KMS-11 (cell line): Measurements from ENCODE around the gene RALGDS.

Source experiments
- H2AFZ ChIP-seq: fragments of 200-600 bp; sonication (generic); 2 replicates; pipeline ENCODE4 v1.6.1; 2016; ENCODE audit warnings: antibody characterized with exemption, mixed run types, low read depth
- H3K27ac ChIP-seq: fragments of 200-600 bp; sonication (generic); 2 replicates; pipeline ENCODE4 v1.6.1; 2016; ENCODE audit warnings: mild to moderate bottlenecking, mixed run types
- H3K27me3 ChIP-seq: fragments of 200-600 bp; sonication (generic); 2 replicates; pipeline ENCODE4 v1.6.1; 2017; ENCODE audit warnings: mild to moderate bottlenecking, low read depth, mixed run types, moderate library complexity; ENCODE audit not compliant: insufficient read depth
- H3K36me3 ChIP-seq: fragments of 200-600 bp; sonication (generic); 2 replicates; pipeline ENCODE4 v1.6.1; 2017; ENCODE audit warnings: mild to moderate bottlenecking, mixed run types; ENCODE audit not compliant: insufficient read depth
- H3K4me1 ChIP-seq: fragments of 200-600 bp; sonication (generic); 2 replicates; pipeline ENCODE4 v1.6.1; 2016; ENCODE audit warnings: mild to moderate bottlenecking, low read depth, mixed run types; ENCODE audit not compliant: poor library complexity, severe bottlenecking
- H3K4me2 ChIP-seq: fragments of 200-600 bp; sonication (generic); 2 replicates; pipeline ENCODE4 v1.7.0; 2016; ENCODE audit warnings: mild to moderate bottlenecking, mixed run types
- H3K4me3 ChIP-seq: fragments of 200-600 bp; sonication (generic); IDR thresholded peaks from 2 replicates; pipeline ENCODE4 v1.6.1; 2017; ENCODE audit warnings: low read depth, low read length, mixed read lengths; ENCODE audit not compliant: insufficient read depth
- H3K79me2 ChIP-seq: fragments of 200-600 bp; sonication (generic); 2 replicates; pipeline ENCODE4 v1.6.1; 2016; ENCODE audit warnings: low read depth, mixed run types; ENCODE audit not compliant: insufficient read depth
- H3K9ac ChIP-seq: fragments of 200-600 bp; sonication (generic); 2 replicates; pipeline ENCODE4 v1.6.1; 2016; ENCODE audit warnings: mild to moderate bottlenecking, mixed run types
- H4K20me1 ChIP-seq: fragments of 200-600 bp; sonication (generic); 2 replicates; pipeline ENCODE4 v1.6.1; 2016; ENCODE audit warnings: mild to moderate bottlenecking, mixed run types; ENCODE audit not compliant: insufficient read depth
- TF ChIP-seq, protein P1 (sequence below): fragments of 200-600 bp; sonication (generic); conservative IDR thresholded peaks from 2 replicates; pipeline ENCODE4 v1.6.1; 2017; ENCODE audit warnings: low read depth, mild to moderate bottlenecking, antibody characterized with exemption, low read length, moderate library complexity, mixed read lengths

RALGDS gene

DNA sequence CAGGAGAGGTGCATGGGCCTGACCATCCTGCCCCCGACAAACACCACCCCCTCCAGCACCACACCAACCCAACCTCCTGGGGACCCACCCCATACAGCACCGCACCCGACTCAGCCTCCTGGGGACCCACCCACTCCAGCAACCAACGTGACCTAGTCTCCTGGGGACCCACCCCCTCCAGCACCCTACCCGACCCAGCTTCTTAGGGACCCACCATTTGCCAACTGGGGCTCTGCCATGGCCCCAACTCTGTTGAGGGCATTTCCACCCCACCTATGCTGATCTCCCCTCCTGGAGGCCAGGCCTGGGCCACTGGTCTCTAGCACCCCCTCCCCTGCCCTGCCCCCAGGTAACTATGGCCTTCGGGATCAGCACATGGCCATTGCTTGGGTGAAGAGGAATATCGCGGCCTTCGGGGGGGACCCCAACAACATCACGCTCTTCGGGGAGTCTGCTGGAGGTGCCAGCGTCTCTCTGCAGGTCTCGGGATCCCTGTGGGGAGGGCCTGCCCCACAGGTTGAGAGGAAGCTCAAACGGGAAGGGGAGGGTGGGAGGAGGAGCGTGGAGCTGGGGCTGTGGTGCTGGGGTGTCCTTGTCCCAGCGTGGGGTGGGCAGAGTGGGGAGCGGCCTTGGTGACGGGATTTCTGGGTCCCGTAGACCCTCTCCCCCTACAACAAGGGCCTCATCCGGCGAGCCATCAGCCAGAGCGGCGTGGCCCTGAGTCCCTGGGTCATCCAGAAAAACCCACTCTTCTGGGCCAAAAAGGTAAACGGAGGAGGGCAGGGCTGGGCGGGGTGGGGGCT, 54.7 kb downstream of the RALGDS start:
- Histone ChIP-seq H3K4me2 (no peak overlapping the region), H3K27ac (no peak overlapping the region), H3K79me2 (no peaks in the 10 kb centered on the region), H4K20me1 (no peaks in the 10 kb centered on the region), H3K27me3 (no peaks in the 10 kb centered on the region), H3K4me1 (no peaks in the 10 kb centered on the region), H3K9ac (no peak overlapping the region), H2AFZ (no peak overlapping the region), H3K4me3 (no peak overlapping the region), H3K36me3 (no peaks in the 10 kb centered on the region)
- TF ChIP-seq, protein P1, sequence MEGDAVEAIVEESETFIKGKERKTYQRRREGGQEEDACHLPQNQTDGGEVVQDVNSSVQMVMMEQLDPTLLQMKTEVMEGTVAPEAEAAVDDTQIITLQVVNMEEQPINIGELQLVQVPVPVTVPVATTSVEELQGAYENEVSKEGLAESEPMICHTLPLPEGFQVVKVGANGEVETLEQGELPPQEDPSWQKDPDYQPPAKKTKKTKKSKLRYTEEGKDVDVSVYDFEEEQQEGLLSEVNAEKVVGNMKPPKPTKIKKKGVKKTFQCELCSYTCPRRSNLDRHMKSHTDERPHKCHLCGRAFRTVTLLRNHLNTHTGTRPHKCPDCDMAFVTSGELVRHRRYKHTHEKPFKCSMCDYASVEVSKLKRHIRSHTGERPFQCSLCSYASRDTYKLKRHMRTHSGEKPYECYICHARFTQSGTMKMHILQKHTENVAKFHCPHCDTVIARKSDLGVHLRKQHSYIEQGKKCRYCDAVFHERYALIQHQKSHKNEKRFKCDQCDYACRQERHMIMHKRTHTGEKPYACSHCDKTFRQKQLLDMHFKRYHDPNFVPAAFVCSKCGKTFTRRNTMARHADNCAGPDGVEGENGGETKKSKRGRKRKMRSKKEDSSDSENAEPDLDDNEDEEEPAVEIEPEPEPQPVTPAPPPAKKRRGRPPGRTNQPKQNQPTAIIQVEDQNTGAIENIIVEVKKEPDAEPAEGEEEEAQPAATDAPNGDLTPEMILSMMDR, result no peak

DNA sequence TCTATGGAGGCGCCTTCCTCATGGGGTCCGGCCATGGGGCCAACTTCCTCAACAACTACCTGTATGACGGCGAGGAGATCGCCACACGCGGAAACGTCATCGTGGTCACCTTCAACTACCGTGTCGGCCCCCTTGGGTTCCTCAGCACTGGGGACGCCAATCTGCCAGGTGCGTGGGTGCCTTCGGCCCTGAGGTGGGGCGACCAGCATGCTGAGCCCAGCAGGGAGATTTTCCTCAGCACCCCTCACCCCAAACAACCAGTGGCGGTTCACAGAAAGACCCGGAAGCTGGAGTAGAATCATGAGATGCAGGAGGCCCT, 56.0 kb downstream of the RALGDS start:
- Histone ChIP-seq H3K4me2 (no peak overlapping the region), H3K27ac (no peak overlapping the region), H3K27me3 (no peaks in the 10 kb centered on the region), H3K36me3 (no peaks in the 10 kb centered on the region), H4K20me1 (no peaks in the 10 kb centered on the region), H2AFZ (no peak overlapping the region), H3K9ac (no peak overlapping the region), H3K4me1 (peaks cover 4% of the 10 kb centered on the region), H3K4me3 (no peak overlapping the region), H3K79me2 (no peaks in the 10 kb centered on the region)
- TF ChIP-seq, protein P1, result no peak

DNA sequence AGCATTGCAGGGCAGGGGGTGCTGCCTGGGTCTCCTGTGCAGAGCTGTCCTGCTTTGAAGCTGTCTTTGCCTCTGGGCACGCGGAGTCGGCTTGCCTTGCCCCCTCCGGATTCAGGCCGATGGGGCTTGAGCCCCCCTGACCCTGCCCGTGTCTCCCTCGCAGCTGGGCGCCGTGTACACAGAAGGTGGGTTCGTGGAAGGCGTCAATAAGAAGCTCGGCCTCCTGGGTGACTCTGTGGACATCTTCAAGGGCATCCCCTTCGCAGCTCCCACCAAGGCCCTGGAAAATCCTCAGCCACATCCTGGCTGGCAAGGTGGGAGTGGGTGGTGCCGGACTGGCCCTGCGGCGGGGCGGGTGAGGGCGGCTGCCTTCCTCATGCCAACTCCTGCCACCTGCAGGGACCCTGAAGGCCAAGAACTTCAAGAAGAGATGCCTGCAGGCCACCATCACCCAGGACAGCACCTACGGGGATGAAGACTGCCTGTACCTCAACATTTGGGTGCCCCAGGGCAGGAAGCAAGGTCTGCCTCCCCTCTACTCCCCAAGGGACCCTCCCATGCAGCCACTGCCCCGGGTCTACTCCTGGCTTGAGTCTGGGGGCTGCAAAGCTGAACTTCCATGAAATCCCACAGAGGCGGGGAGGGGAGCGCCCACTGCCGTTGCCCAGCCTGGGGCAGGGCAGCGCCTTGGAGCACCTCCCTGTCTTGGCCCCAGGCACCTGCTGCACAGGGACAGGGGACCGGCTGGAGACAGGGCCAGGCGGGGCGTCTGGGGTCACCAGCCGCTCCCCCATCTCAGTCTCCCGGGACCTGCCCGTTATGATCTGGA, 56.6 kb downstream of the RALGDS start:
- H3K36me3 ChIP-seq, result no peaks in the 10 kb centered on the region
- no peak overlapping the region for H3K4me3 ChIP-seq
- H4K20me1 ChIP-seq, result no peaks in the 10 kb centered on the region
- H3K9ac ChIP-seq, result no peak overlapping the region
- TF ChIP-seq, protein P1, result no peak
- no peaks in the 10 kb centered on the region for H3K27me3 ChIP-seq
- H3K4me1 ChIP-seq, result peaks cover 9% of the 10 kb centered on the region
- H3K27ac ChIP-seq, result no peak overlapping the region
- H3K4me2 ChIP-seq, result no peak overlapping the region
- no peak overlapping the region for H2AFZ ChIP-seq
- no peaks in the 10 kb centered on the region for H3K79me2 ChIP-seq

DNA sequence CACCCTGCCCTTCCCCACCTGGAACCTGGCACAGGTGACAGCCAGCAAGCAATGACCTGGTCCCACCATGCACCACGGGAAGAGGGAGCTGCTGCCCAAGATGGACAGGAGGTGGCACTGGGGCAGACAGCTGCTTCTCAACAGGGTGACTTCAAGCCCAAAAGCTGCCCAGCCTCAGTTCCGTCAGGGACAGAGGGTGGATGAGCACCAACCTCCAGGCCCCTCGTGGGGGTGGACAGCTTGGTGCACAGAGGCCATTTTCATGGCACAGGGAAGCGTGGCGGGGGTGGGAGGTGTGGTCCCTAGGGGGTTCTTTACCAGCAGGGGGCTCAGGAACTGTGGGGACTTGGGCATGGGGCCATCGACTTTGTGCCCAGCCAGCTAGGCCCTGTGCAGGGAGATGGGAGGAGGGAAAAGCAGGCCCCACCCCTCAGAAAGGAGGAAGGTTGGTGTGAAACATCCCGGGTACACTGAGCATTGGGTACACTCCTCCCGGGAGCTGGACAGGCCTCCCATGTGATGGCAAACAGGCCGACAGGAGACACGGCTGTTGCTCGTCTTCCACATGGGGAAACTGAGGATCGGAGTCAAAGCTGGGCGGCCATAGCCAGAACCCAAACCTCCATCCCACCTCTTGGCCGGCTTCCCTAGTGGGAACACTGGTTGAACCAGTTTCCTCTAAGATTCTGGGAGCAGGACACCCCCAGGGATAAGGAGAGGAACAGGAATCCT, 57.4 kb downstream of the RALGDS start:
- Histone ChIP-seq H3K4me3 (no peak overlapping the region), H3K79me2 (no peaks in the 10 kb centered on the region), H3K36me3 (no peaks in the 10 kb centered on the region), H3K27me3 (no peaks in the 10 kb centered on the region), H3K9ac (no peak overlapping the region), H4K20me1 (no peaks in the 10 kb centered on the region), H3K4me1 (peaks cover 17% of the 10 kb centered on the region), H3K4me2 (no peak overlapping the region), H2AFZ (no peak overlapping the region), H3K27ac (no peak overlapping the region)
- TF ChIP-seq, protein P1, result no peak
